HEK293 (cell line): ENCODE measurements around the gene S100A13.
A peak's percentile ranks its signal among the peaks of the same experiment; 100 is the strongest.

Source experiments
- CTCF ChIA-PET: fragments of 350-600 bp; formaldehyde crosslinking; extraction: SDS; loops from one replicate; lab custom pipeline; 2021; ENCODE audit warnings: antibody characterized with exemption; lab: Yijun Ruan, JAX
- POLR2A ChIA-PET: fragments of 300-600 bp; formaldehyde crosslinking; extraction: SDS; loops from one replicate; lab custom pipeline; 2020; ENCODE audit warnings: antibody characterized with exemption, inconsistent platforms; lab: Yijun Ruan, JAX
- H3K27ac ChIP-seq: fragments of 200-500 bp; sonication (Bioruptor generic); 2 replicates; pipeline ENCODE4 v1.5.1; 2014; ENCODE audit warnings: low read depth, low read length, control low read depth, inconsistent platforms; ENCODE audit errors: extremely low read depth
- H3K36me3 ChIP-seq, 2 experiments: fragments of 200-500 bp in 1 of 2; sonication (Bioruptor generic) in 1 of 2; 1 replicate in 1 of 2; 2 replicates in 1 of 2; pipeline ENCODE4 v1.5.1; 2014 to 2017; ENCODE audit warnings: inconsistent platforms in 2 of 2, low read length in 2 of 2; ENCODE audit not compliant: control insufficient read depth in 2 of 2, insufficient read depth in 1 of 2
- H3K4me1 ChIP-seq: fragments of 200-500 bp; sonication (Bioruptor generic); 2 replicates; pipeline ENCODE4 v1.5.1; 2014; ENCODE audit warnings: mild to moderate bottlenecking, low read length, inconsistent platforms; ENCODE audit not compliant: control insufficient read depth, insufficient read depth
- H3K4me3 ChIP-seq: 2 replicates; pipeline ENCODE4 v1.5.1; 2011; ENCODE audit warnings: low read depth, mild to moderate bottlenecking, control low read depth, low read length, moderate library complexity
- H3K9me3 ChIP-seq: fragments of 200-500 bp; sonication (Bioruptor generic); 2 replicates; pipeline ENCODE4 v1.5.1; 2014; ENCODE audit warnings: low read depth, low read length, inconsistent platforms; ENCODE audit not compliant: control insufficient read depth, insufficient read depth
- GLIS1 ChIP-seq: fragments of 450-650 bp; formaldehyde crosslinking; IDR thresholded peaks from 2 replicates; pipeline ENCODE4 v1.5.1; 2016; ENCODE audit warnings: missing biosample characterization, missing genetic modification characterization
- KLF1 ChIP-seq: fragments of 450-650 bp; formaldehyde crosslinking; IDR thresholded peaks from 2 replicates; pipeline ENCODE4 v1.5.1; 2016; ENCODE audit warnings: missing biosample characterization, missing genetic modification characterization
- OSR2 ChIP-seq: fragments of 450-650 bp; formaldehyde crosslinking; IDR thresholded peaks from 2 replicates; pipeline ENCODE4 v1.5.1; 2016; ENCODE audit warnings: missing biosample characterization, missing genetic modification characterization
- PATZ1 ChIP-seq: fragments of 450-650 bp; formaldehyde crosslinking; IDR thresholded peaks from 2 replicates; pipeline ENCODE4 v1.5.1; 2016; ENCODE audit warnings: missing biosample characterization, missing genetic modification characterization
- REPIN1 ChIP-seq: fragments of 450-650 bp; formaldehyde crosslinking; IDR thresholded peaks from 2 replicates; pipeline ENCODE4 v1.5.1; 2017; ENCODE audit warnings: missing biosample characterization, missing genetic modification characterization, low read depth
- SCRT1 ChIP-seq: fragments of 450-650 bp; formaldehyde crosslinking; IDR thresholded peaks from 2 replicates; pipeline ENCODE4 v1.5.1; 2016; ENCODE audit warnings: missing biosample characterization, missing genetic modification characterization, borderline replicate concordance
- SP3 ChIP-seq: fragments of 450-650 bp; formaldehyde crosslinking; IDR thresholded peaks from 2 replicates; pipeline ENCODE4 v1.5.1; 2016; ENCODE audit warnings: missing biosample characterization, missing genetic modification characterization
- ZBTB1 ChIP-seq: fragments of 450-650 bp; formaldehyde crosslinking; IDR thresholded peaks from 2 replicates; pipeline ENCODE4 v1.5.1; 2016; ENCODE audit warnings: missing biosample characterization, missing genetic modification characterization
- ZBTB10 ChIP-seq: fragments of 450-650 bp; formaldehyde crosslinking; IDR thresholded peaks from 2 replicates; pipeline ENCODE4 v1.5.1; 2016; ENCODE audit warnings: missing biosample characterization, missing genetic modification characterization
- ZBTB26 ChIP-seq: fragments of 450-650 bp; formaldehyde crosslinking; optimal IDR thresholded peaks from 2 replicates; pipeline ENCODE3; 2016; ENCODE audit warnings: missing biosample characterization, mild to moderate bottlenecking, missing genetic modification characterization
- ZBTB8A ChIP-seq: fragments of 450-650 bp; formaldehyde crosslinking; IDR thresholded peaks from 2 replicates; pipeline ENCODE4 v1.5.1; 2016; ENCODE audit warnings: missing biosample characterization, missing genetic modification characterization
- ZNF10 ChIP-seq: fragments of 450-650 bp; formaldehyde crosslinking; IDR thresholded peaks from 2 replicates; pipeline ENCODE4 v1.5.1; 2017; ENCODE audit warnings: missing biosample characterization, missing genetic modification characterization
- ZNF155 ChIP-seq: fragments of 450-650 bp; formaldehyde crosslinking; IDR thresholded peaks from 2 replicates; pipeline ENCODE4 v1.5.1; 2016; ENCODE audit warnings: missing biosample characterization, missing genetic modification characterization
- ZNF221 ChIP-seq: fragments of 450-650 bp; formaldehyde crosslinking; IDR thresholded peaks from 2 replicates; pipeline ENCODE4 v1.5.1; 2017; ENCODE audit warnings: missing biosample characterization, missing genetic modification characterization, borderline replicate concordance
- ZNF24 ChIP-seq: fragments of 450-650 bp; formaldehyde crosslinking; IDR thresholded peaks from 2 replicates; pipeline ENCODE4 v1.5.1; 2016; ENCODE audit warnings: missing biosample characterization, missing genetic modification characterization
- ZNF398 ChIP-seq: fragments of 450-650 bp; formaldehyde crosslinking; IDR thresholded peaks from 2 replicates; pipeline ENCODE4 v1.5.1; 2017; ENCODE audit warnings: missing biosample characterization, missing genetic modification characterization
- ZNF416 ChIP-seq: fragments of 450-650 bp; formaldehyde crosslinking; IDR thresholded peaks from 2 replicates; pipeline ENCODE4 v1.5.1; 2016; ENCODE audit warnings: missing biosample characterization, missing genetic modification characterization
- ZNF426 ChIP-seq: fragments of 450-650 bp; formaldehyde crosslinking; IDR thresholded peaks from 2 replicates; pipeline ENCODE4 v1.5.1; 2017; ENCODE audit warnings: missing biosample characterization, missing genetic modification characterization, mild to moderate bottlenecking, inconsistent platforms, moderate library complexity
- ZNF510 ChIP-seq: fragments of 450-650 bp; formaldehyde crosslinking; IDR thresholded peaks from 2 replicates; pipeline ENCODE4 v1.5.1; 2018; ENCODE audit warnings: mild to moderate bottlenecking, missing genetic modification characterization, missing biosample characterization; ENCODE audit not compliant: insufficient replicate concordance
- ZNF571 ChIP-seq: fragments of 450-650 bp; formaldehyde crosslinking; IDR thresholded peaks from 2 replicates; pipeline ENCODE4 v1.5.0; 2017; ENCODE audit warnings: missing biosample characterization, missing genetic modification characterization
- ZNF600 ChIP-seq: fragments of 450-650 bp; formaldehyde crosslinking; IDR thresholded peaks from 2 replicates; pipeline ENCODE4 v1.5.1; 2016; ENCODE audit warnings: missing biosample characterization, missing genetic modification characterization
- ZNF623 ChIP-seq: fragments of 450-650 bp; formaldehyde crosslinking; IDR thresholded peaks from 2 replicates; pipeline ENCODE4 v1.5.1; 2016; ENCODE audit warnings: missing biosample characterization, missing genetic modification characterization
- ZNF701 ChIP-seq: fragments of 450-650 bp; formaldehyde crosslinking; IDR thresholded peaks from 2 replicates; pipeline ENCODE4 v1.5.1; 2016; ENCODE audit warnings: missing biosample characterization, missing genetic modification characterization
- ZNF704 ChIP-seq: fragments of 450-650 bp; formaldehyde crosslinking; IDR thresholded peaks from 2 replicates; pipeline ENCODE4 v1.5.1; 2016; ENCODE audit warnings: missing biosample characterization, missing genetic modification characterization
- ZNF843 ChIP-seq: fragments of 450-650 bp; formaldehyde crosslinking; IDR thresholded peaks from 2 replicates; pipeline ENCODE4 v1.5.1; 2016; ENCODE audit warnings: missing biosample characterization, missing genetic modification characterization
- ZSCAN18 ChIP-seq: fragments of 450-650 bp; formaldehyde crosslinking; IDR thresholded peaks from 2 replicates; pipeline ENCODE4 v1.5.1; 2016; ENCODE audit warnings: missing biosample characterization, missing genetic modification characterization

The S100A13 gene

GRCh38 chr1:153627715-153628626 is 666 bp upstream of the S100A13 start, which contains the start of gene S100A1:
Gene S100A1 (plus strand): TSS chr1:153628434. CDS start chr1:153630522, 2,088 bp downstream.
- Histone ChIP-seq H3K36me3 (peaks cover 0 to 23% of the 10 kb centered on the region in 2 experiments; a peak in 2 of 3 replicates), H3K27ac (peak within 1 kb of the TSS; percentile 61), H3K4me3 (peak within 1 kb of the TSS; percentile 55), H3K9me3 (no peaks in the 10 kb centered on the region), H3K4me1 (0 out of 2 replicates have a peak, but pooled peaks cover 3% of the 10 kb centered on the region)
- CTCF ChIA-PET = interaction anchor here (0.5 to 7.4 kb wide), 42 partner anchors 9 to 340 kb away, joined by 3 to 54 read pairs (median 5); partner anchors contain the start of genes CREB3L4, S100A14, S100A16 and S100A2
- POLR2A ChIA-PET = interaction anchor here (0.6 to 2.9 kb wide), 28 partner anchors 9 to 1455 kb away, joined by 3 to 24 read pairs (median 8); partner anchors contain the start of genes JTB, RPS27, S100A14 and S100A16
- no peak for TF ChIP-seq ZSCAN18 (tag by site-specific recombination)
- no peak for TF ChIP-seq ZNF701 (tag by site-specific recombination)
- TF ChIP-seq ZBTB8A (tag by site-specific recombination) = 0 out of 2 replicates have a peak, but pooled peaks have one; percentile 5
- TF ChIP-seq ZNF843 (tag by site-specific recombination) = no peak
- TF ChIP-seq ZBTB10 (tag by site-specific recombination) = 0 out of 2 replicates have a peak, but pooled peaks have one; percentile 40
- TF ChIP-seq ZBTB26 = no peak
- TF ChIP-seq ZNF704 (tag by site-specific recombination) = no peak
- TF ChIP-seq ZNF24 (tag by site-specific recombination) = no peak
- no peak for TF ChIP-seq ZNF426
- no peak for TF ChIP-seq ZNF623 (tag by site-specific recombination)
- TF ChIP-seq REPIN1 (tag by site-specific recombination) = no peak
- TF ChIP-seq GLIS1 (tag by site-specific recombination) = peak; percentile 53; the same call in 1 of the 2 replicates
- TF ChIP-seq PATZ1 (tag by site-specific recombination) = no peak
- no peak for TF ChIP-seq OSR2
- peak; percentile 13; the same call in 1 of the 2 replicates for TF ChIP-seq SP3 (tag by site-specific recombination)
- no peak for TF ChIP-seq ZNF221 (tag by site-specific recombination)
- no peak for TF ChIP-seq ZNF510
- 0 out of 2 replicates have a peak, but pooled peaks have one; percentile 31 for TF ChIP-seq ZNF398 (tag by site-specific recombination)
- no peak for TF ChIP-seq ZBTB1
- TF ChIP-seq ZNF10 (tag by site-specific recombination) = peak; percentile 59; the same call in 1 of the 2 replicates
- no peak for TF ChIP-seq ZNF571 (tag by site-specific recombination)
- 0 out of 2 replicates have a peak, but pooled peaks have one; percentile 15 for TF ChIP-seq SCRT1 (tag by site-specific recombination)
- no peak for TF ChIP-seq ZNF155 (tag by site-specific recombination)
- TF ChIP-seq ZNF600 (tag by site-specific recombination) = peak; percentile 79
- TF ChIP-seq KLF1 (tag by site-specific recombination) = peak; percentile 27; the same call in 1 of the 2 replicates
- TF ChIP-seq ZNF416 = no peak
